Measurements from ENCODE around the gene SH3BP2.

Gene SH3BP2

DNA sequence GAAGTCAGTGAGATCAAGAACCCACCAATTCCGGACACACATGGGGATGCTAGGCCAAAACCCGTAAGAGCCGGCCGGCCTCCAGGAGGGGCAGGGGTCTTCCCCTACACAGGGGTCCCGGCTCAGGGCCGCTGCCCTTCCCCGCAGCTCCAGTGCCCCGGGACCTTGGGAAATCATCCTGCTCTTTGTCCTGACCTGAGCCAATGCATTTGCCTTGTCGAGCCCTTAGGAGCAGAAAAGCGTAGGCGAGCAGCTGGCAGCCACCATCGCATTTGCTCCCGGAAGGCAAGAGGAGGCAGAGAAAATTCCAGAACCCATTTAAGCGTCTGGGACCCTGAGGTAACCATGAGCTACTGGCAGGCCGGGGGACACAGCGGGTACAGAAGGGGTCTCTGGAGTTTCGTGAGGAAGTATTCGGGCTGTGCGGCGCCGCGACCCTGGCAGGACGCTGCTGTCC lies 29.3 kb upstream of the SH3BP2 start:
- Histone ChIP-seq H3K9me3 (ENCODE audit: insufficient read depth, low read depth, low read length) (no peaks in the 10 kb centered on the region), H3F3A (ENCODE audit: low read depth) (no peaks in the 10 kb centered on the region), H2AFZ (ENCODE audit: low read length) (no peak overlapping the region; the same call in 1 of the 2 replicates), H3K4me2 (ENCODE audit: low read depth, low read length, poor library complexity, severe bottlenecking) (no peak overlapping the region), H3K27me3 (ENCODE audit: insufficient read depth, low read length, poor library complexity, severe bottlenecking) (no peaks in the 10 kb centered on the region), H3K36me3 (ENCODE audit: insufficient read depth, low read length) (no peaks in the 10 kb centered on the region), H3K4me3 (ENCODE audit: low read length, poor library complexity, severe bottlenecking) (no peak overlapping the region), H4K20me1 (ENCODE audit: insufficient read depth, low read length, poor library complexity, severe bottlenecking) (no peaks in the 10 kb centered on the region), H3K4me1 (ENCODE audit: insufficient read depth, low read length, poor library complexity, severe bottlenecking) (no peaks in the 10 kb centered on the region), H3K9me2 (replicated peaks; ENCODE audit: low read depth, low read length) (no peaks in the 10 kb centered on the region), H3K79me2 (ENCODE audit: insufficient read depth, low read length) (no peaks in the 10 kb centered on the region), H3K9ac (ENCODE audit: low read depth, low read length, poor library complexity, severe bottlenecking) (no peak overlapping the region)
- TF ChIP-seq, protein P1, sequence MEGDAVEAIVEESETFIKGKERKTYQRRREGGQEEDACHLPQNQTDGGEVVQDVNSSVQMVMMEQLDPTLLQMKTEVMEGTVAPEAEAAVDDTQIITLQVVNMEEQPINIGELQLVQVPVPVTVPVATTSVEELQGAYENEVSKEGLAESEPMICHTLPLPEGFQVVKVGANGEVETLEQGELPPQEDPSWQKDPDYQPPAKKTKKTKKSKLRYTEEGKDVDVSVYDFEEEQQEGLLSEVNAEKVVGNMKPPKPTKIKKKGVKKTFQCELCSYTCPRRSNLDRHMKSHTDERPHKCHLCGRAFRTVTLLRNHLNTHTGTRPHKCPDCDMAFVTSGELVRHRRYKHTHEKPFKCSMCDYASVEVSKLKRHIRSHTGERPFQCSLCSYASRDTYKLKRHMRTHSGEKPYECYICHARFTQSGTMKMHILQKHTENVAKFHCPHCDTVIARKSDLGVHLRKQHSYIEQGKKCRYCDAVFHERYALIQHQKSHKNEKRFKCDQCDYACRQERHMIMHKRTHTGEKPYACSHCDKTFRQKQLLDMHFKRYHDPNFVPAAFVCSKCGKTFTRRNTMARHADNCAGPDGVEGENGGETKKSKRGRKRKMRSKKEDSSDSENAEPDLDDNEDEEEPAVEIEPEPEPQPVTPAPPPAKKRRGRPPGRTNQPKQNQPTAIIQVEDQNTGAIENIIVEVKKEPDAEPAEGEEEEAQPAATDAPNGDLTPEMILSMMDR (conservative IDR thresholded peaks at IDR 0.05; ENCODE audit: low read length): no peak
- TF ChIP-seq EZH2phosphoT487 (IDR thresholded peaks at IDR 0.05; ENCODE audit: borderline replicate concordance): no peak

DNA sequence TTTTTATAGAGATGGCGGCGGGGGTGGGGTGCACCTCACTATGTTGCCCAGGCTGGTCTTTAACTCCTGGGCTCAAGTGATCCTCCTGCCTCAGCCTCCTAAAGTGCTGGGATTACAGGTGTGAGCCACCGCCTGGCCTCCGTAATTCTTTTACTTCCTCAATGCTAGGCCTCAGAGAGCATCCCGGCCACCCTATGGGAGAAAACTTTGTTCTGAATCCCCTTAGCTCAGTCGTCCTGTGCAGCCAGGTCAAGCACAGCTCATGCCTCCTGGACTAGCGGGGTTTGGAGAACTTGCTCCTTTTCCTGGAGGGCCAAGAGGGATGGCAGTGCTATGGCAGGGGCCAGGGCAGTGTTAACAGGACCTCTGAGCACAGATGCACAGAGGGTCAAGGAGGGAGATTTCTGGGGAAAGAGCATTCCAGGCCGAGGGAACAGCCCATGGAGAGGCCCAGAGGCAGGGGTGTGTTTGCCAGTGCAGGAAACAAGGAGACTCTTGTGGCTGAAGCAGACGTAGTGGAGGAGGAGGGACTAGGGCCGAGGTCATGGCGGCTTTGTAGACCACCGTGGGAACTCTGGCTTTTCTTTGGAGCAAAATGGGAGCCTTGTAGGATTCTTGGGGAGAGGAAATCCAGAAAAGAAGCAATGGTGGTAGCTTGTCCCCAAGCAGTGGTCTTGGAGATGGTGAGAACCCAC lies 26.9 kb upstream of the SH3BP2 start:
- no peak overlapping the region for H3K4me2 ChIP-seq (ENCODE audit: low read depth, low read length, poor library complexity, severe bottlenecking)
- no peak overlapping the region for H3K4me3 ChIP-seq (ENCODE audit: low read length, poor library complexity, severe bottlenecking)
- no peak overlapping the region for H3K9ac ChIP-seq (ENCODE audit: low read depth, low read length, poor library complexity, severe bottlenecking)
- no peaks in the 10 kb centered on the region for H3K27me3 ChIP-seq (ENCODE audit: insufficient read depth, low read length, poor library complexity, severe bottlenecking)
- peaks cover 5% of the 10 kb centered on the region for H3K4me1 ChIP-seq (ENCODE audit: insufficient read depth, low read length, poor library complexity, severe bottlenecking)
- H3F3A ChIP-seq (ENCODE audit: low read depth): no peaks in the 10 kb centered on the region
- H3K9me2 ChIP-seq (replicated peaks; ENCODE audit: low read depth, low read length): no peaks in the 10 kb centered on the region
- H3K36me3 ChIP-seq (ENCODE audit: insufficient read depth, low read length): no peaks in the 10 kb centered on the region
- no peaks in the 10 kb centered on the region for H3K9me3 ChIP-seq (ENCODE audit: insufficient read depth, low read depth, low read length)
- no peak for TF ChIP-seq EZH2phosphoT487 (IDR thresholded peaks at IDR 0.05; ENCODE audit: borderline replicate concordance)
- TF ChIP-seq, protein P1 (conservative IDR thresholded peaks at IDR 0.05; ENCODE audit: low read length): no peak
- no peak overlapping the region for H2AFZ ChIP-seq (ENCODE audit: low read length)
- no peaks in the 10 kb centered on the region for H4K20me1 ChIP-seq (ENCODE audit: insufficient read depth, low read length, poor library complexity, severe bottlenecking)
- H3K79me2 ChIP-seq (ENCODE audit: insufficient read depth, low read length): no peaks in the 10 kb centered on the region

DNA sequence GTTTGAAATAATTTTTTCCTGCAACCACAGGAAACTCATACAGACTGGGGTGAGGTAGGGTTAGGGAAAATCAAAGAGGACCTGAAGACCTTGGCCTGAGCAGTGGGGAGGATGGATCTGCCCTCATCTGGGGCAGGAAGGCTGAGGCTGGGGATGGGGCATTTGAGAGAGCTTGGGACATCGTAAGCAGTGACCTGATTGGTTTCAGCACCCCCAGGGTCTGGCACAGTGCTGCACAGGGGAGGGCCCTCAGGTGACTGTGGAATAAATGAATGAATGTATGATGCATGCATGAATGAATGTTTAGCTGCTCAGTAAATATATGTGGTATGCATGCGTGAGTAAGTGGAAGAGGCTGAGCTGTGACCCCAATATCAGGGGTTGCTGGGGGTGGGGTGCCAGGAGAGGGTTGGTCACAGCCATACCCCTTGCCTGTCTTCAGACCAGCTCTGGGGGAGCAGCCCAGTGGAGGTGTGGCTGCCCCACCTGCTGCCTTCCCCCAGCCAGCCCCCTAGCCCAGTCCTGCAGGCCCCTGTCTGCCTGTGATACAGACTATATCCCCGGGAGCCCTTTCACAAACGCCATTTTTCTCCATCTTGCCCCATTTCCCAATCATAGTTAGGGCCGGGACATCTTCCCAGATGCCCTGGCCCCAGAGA lies 25.7 kb upstream of the SH3BP2 start:
- Histone ChIP-seq H3K4me1 (ENCODE audit: insufficient read depth, low read length, poor library complexity, severe bottlenecking) (peaks cover 10% of the 10 kb centered on the region), H3K79me2 (ENCODE audit: insufficient read depth, low read length) (no peaks in the 10 kb centered on the region), H3K9me2 (replicated peaks; ENCODE audit: low read depth, low read length) (no peaks in the 10 kb centered on the region), H3K27me3 (ENCODE audit: insufficient read depth, low read length, poor library complexity, severe bottlenecking) (no peaks in the 10 kb centered on the region), H2AFZ (ENCODE audit: low read length) (no peak overlapping the region), H3K9me3 (ENCODE audit: insufficient read depth, low read depth, low read length) (no peaks in the 10 kb centered on the region), H4K20me1 (ENCODE audit: insufficient read depth, low read length, poor library complexity, severe bottlenecking) (no peaks in the 10 kb centered on the region), H3K4me2 (ENCODE audit: low read depth, low read length, poor library complexity, severe bottlenecking) (no peak overlapping the region), H3F3A (ENCODE audit: low read depth) (no peaks in the 10 kb centered on the region), H3K36me3 (ENCODE audit: insufficient read depth, low read length) (no peaks in the 10 kb centered on the region), H3K4me3 (ENCODE audit: low read length, poor library complexity, severe bottlenecking) (no peak overlapping the region), H3K9ac (ENCODE audit: low read depth, low read length, poor library complexity, severe bottlenecking) (no peak overlapping the region)
- no peak for TF ChIP-seq EZH2phosphoT487 (IDR thresholded peaks at IDR 0.05; ENCODE audit: borderline replicate concordance)
- TF ChIP-seq, protein P1 (conservative IDR thresholded peaks at IDR 0.05; ENCODE audit: low read length): no peak
